GM19025 (cell line): Measurements from ENCODE around the gene PLCG2.
A peak's percentile ranks its signal among the peaks of the same experiment; 100 is the strongest.
"Not testable (repeated sequence)": the region's sequence is repeated elsewhere in the genome, so short reads cannot be mapped to it uniquely, and the experiment has no call there.

Source experiments
- ATAC-seq: cut with Tn5 transposase; IDR thresholded peaks from one replicate; pipeline ENCODE4 v1.9.1; 2021; ENCODE audit warnings: mild to moderate bottlenecking, low read depth, moderate library complexity; ENCODE audit not compliant: unreplicated experiment

PLCG2 gene

GRCh38 chr16:81975637-81976036, 196.5 kb downstream of the PLCG2 start:
- no peak for ATAC-seq

GRCh38 chr16:81977335-81977942, 198.3 kb downstream of the PLCG2 start:
- ATAC-seq: not testable (repeated sequence)

- ATAC-seq: no peak
Measured at GRCh38 chr16:81987121-81987520, 208.0 kb downstream of the PLCG2 start.

GRCh38 chr16:81987706-81988105, 208.6 kb downstream of the PLCG2 start:
- ATAC-seq: no peak

- no peak for ATAC-seq
Measured at GRCh38 chr16:81992859-81993258, 213.8 kb downstream of the PLCG2 start.

- ATAC-seq: no peak
Measured at GRCh38 chr16:81994485-81994884, 215.4 kb downstream of the PLCG2 start.

- no peak for ATAC-seq
Measured at GRCh38 chr16:81995651-81996050, 216.6 kb downstream of the PLCG2 start.

- ATAC-seq: no peak
Measured at GRCh38 chr16:81996664-81997509, 217.8 kb downstream of the PLCG2 start.

- no peak for ATAC-seq
Measured at GRCh38 chr16:81997738-81998137, 218.6 kb downstream of the PLCG2 start.

- no peak for ATAC-seq
Measured at GRCh38 chr16:82002831-82003230, 223.7 kb downstream of the PLCG2 start.

- ATAC-seq: no peak
Measured at GRCh38 chr16:82004601-82005000, 225.5 kb downstream of the PLCG2 start.

- no peak for ATAC-seq
Measured at GRCh38 chr16:82005027-82005830, 226.1 kb downstream of the PLCG2 start.

- no peak for ATAC-seq
Measured at GRCh38 chr16:82006036-82006435, 226.9 kb downstream of the PLCG2 start.

- no peak for ATAC-seq
Measured at GRCh38 chr16:82007189-82007588, 228.1 kb downstream of the PLCG2 start.

GRCh38 chr16:82008957-82009592, 230.0 kb downstream of the PLCG2 start:
- no peak for ATAC-seq

GRCh38 chr16:82009789-82010188, 230.7 kb downstream of the PLCG2 start:
- not testable (repeated sequence) for ATAC-seq

GRCh38 chr16:82010649-82011048, 231.6 kb downstream of the PLCG2 start:
- ATAC-seq: no peak

- ATAC-seq: peak; percentile 94
Measured at GRCh38 chr16:82011199-82011641, 232.1 kb downstream of the PLCG2 start, which contains the start of gene SDR42E1. TSS of gene SDR42E1 (minus strand) at chr16:82011470. CDS start at chr16:82000858, 10,612 bp downstream.
